SH-SY5Y (cell line): ENCODE results near the gene CHM.
A peak's percentile ranks its signal among the peaks of the same experiment; 100 is the strongest.

Source experiments
- GATA2 ChIP-seq: IDR thresholded peaks from 2 replicates; pipeline ENCODE4 v1.6.1; 2011; ENCODE audit warnings: mild to moderate bottlenecking, low read depth, low read length
- GATA3 ChIP-seq: IDR thresholded peaks from 2 replicates; pipeline ENCODE4 v1.6.1; 2011; ENCODE audit warnings: low read depth, mild to moderate bottlenecking, low read length, moderate library complexity

Gene CHM, protein sequence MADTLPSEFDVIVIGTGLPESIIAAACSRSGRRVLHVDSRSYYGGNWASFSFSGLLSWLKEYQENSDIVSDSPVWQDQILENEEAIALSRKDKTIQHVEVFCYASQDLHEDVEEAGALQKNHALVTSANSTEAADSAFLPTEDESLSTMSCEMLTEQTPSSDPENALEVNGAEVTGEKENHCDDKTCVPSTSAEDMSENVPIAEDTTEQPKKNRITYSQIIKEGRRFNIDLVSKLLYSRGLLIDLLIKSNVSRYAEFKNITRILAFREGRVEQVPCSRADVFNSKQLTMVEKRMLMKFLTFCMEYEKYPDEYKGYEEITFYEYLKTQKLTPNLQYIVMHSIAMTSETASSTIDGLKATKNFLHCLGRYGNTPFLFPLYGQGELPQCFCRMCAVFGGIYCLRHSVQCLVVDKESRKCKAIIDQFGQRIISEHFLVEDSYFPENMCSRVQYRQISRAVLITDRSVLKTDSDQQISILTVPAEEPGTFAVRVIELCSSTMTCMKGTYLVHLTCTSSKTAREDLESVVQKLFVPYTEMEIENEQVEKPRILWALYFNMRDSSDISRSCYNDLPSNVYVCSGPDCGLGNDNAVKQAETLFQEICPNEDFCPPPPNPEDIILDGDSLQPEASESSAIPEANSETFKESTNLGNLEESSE

DNA sequence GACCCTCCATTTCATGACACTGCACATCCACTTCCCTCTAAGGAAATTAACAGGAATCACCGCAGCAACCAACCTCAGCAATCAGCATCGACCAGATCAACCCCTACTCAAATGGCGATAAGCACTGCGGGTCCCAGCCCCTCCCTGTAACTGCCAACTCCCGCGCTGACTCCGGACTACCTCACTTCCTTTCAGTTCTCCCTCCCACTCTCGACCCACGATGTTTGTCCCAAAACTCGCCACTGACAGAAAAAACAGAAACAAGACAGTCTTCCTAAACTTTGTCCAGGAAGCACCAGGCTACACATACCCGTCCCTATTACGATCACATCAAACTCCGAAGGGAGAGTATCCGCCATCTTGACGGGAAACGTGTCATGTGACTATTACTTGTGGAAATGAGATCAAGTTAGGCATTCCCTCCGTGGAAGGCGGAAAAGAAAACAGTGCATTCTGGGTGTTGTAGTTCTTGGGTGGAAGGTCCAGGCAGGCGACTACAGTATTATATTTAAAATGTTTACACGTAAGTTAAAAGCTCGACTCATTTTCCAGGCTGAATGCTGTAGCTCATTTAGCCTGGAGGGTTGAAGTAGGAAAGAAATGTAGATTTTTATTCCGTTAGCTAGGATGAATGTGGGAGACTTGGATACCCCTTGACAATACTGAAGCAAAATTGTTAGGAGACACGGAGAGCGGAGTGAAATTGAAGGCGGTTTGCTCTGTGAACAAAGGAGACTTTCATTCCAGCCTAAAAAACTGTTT, at the start of gene CHM:
Gene CHM (minus strand): TSS at position 385 of the 762 bp plus-strand sequence. CDS start 26 bp downstream, at position 359.
- TF ChIP-seq GATA2 = peak; percentile 65
- TF ChIP-seq GATA3 = no peak

DNA sequence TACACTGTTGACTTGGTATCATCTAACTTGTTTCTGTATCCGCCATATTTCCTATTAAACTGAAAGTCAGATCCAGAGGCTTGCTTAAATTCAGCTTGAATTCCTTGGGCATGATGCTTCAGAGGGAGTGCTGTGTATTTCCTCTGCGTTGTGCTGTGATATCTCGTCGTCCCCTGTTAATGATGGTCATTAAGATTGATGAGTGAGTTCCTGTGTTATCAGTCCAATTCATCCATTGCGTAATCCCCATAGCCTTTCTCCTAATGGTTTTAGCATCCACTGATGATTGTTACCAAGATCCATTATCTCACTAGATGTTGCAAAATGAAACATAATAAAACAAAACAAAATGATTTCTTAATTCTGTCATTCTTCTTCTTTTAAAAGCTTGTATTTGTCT, 31.3 kb upstream of the CHM start:
- TF ChIP-seq GATA2 (no peak), GATA3 (no peak)

DNA sequence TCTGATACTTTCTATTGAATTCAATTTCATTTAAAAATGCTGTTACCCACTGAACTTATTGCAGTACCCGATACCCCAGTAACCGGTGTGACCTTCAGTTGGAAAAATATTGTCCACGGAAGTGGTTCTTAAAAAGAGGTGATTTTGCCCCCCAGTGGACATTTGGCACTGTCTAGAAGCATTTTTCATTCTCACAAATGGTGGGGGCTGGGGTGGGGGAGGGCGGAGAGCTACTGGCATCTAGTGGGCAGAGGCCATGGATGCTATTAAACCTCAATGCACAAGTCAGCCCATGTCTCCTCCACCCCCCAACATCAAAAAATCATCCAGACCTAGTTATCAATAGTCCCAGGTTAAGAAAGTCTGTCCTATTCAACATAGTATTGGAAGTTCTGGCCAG, 19.6 kb upstream of the CHM start:
- no peak for TF ChIP-seq GATA3
- TF ChIP-seq GATA2 = no peak

DNA sequence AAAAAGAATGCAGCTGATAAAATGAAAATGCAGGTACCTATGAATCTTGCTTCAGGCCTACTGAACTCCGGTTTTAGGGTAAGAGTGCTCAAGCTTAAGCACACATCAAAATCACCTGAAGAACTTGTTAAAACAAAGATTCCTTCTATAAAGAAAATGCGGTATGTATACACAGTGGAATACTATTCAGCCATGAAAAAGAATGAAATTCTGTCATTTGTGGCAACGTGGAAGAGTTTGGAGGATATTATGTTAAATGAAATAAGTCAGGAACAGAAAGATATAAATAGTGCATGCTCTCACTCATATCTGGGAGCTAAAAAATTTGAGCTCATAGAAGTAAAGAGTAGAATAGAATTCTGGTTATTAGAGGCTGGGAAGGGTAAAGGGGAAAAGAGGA, 14.0 kb upstream of the CHM start:
- TF ChIP-seq GATA3 = no peak
- no peak for TF ChIP-seq GATA2

DNA sequence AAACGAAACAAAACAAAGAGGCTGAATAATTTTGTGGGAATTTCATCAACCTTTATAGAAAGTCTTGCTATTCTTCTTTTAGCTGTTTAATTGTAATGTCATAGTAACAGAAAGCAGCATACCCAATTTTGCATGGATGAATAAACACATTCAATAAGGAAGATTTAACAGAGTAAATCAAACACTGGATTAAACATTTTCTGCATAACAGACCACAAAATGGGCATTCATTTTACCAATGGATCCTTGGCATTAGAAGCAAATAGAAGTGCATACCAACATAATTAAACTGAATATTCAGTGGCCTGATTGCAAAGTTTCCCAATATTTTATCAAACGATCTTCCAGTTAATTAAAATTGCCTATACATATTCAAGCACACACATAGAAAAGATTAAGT, 4.4 kb upstream of the CHM start:
- no peak for TF ChIP-seq GATA2
- TF ChIP-seq GATA3 = no peak

DNA sequence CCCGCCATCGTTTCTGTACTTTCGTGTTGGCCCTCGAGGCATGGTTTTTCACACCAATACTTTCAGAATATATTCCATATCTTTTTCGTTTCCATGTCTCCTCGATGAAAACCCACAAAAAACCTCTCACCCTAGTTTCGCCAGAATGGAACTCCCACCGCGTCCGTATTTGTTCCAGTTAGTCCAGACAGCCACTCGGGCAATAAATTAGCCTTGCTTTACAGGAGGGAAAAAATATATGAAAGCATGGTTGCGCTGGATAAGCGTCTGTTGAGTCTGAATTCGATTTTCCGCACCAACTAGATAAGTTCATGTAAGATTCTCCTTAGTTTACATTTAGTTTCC, 550 bp upstream of the CHM start:
- TF ChIP-seq GATA2 = no peak
- TF ChIP-seq GATA3 = no peak

DNA sequence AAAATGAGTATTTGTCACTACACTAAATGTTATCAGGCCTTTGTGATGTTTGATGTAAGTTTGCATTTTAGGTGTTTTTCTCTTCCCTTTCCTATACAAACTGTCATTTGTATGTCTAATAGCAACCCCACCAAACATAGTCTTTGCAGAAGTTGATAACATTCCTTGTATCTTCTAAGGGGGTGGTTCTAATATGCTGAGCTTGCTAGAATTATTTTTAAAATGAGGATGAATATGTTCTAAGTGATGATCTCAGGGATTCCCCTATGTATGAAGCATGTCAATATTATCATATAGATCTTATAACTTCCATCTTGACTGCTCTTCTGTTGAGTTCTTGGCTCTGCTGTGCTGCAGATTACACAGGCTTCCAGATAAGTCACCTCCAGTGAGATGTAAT, 3.1 kb downstream of the CHM start:
- TF ChIP-seq GATA3 (no peak), GATA2 (no peak)

DNA sequence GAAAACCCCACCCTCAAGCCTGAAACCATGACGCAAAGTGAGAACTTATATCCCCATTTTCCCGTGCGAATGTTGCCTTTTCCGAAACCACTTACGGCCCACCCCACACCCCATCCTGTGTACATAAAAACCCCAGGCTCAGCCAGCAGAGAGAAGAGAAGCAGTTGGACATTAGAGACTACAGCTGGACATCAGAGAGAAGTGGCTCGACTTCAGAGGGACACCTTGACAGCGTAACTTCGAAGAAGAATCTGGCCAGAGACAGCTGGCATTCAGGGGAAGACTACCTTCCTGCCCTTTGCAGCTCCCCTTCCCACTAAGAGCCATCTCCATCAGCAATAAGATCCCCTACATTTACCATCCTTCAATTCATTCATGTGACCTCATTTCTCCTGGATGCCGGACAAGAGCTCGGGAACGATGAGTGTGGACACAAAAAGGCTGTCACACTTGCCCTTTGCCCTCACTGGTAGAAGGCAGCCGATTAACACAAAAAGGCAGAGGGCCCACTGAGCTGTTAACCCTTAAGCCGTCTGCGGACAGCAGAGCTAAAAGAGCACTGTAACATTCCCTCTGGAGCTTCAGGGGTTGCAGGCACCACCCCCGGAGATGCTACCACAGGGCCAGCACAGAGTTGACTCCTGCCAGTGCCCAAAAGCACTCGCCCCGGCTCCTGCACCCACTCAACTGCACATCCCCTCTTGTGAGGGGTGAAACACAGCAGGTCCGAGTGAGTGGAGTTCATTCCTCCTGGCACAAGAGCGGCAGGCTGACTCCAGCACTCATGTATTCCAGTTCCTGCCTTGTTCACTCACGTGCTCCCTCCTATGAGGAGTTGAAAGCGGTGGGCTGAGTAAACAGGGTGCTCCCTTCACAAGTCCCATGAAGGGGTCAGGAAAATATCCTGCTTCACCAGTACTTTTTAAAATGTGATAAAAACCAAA, 7.5 kb downstream of the CHM start:
- TF ChIP-seq GATA3 (no peak), GATA2 (no peak)

DNA sequence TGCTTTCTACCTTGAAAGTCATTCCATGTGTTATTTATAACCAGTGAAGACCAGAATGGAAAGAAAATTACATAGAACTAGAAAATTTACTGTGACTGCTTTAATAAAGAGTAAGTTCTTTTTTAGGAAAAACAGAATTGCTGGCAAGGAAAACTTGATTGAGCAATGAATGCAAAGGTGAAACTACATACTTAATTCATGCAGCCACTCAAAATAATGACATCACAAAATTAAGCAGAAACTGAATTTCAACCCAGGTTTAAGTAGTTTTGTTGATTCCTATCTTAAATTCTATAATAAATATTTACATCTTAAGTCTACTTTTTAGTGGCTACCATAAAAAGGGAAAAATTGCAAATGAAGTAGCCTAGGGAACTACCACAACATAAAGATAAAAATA, 14.0 kb downstream of the CHM start:
- TF ChIP-seq GATA2 (no peak), GATA3 (no peak)

DNA sequence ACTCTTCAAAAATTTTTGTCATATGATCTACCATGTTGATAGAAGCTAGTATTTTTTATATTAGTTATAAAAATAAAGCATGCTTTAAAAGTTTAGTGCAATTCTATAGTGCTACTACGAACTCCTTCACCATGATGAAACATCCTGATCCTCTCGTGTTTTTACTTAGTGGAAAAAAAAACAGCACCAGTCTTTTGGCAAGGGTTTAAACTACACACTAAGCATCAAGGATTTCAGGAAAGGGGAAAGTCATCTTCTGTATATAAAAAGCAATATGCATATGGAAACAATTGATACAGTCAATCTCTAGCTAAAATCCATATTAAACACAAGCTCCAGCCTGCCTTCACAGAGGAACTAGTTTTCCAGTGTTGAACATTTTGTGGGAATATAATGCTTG, 18.7 kb downstream of the CHM start:
- no peak for TF ChIP-seq GATA3
- TF ChIP-seq GATA2 = no peak

DNA sequence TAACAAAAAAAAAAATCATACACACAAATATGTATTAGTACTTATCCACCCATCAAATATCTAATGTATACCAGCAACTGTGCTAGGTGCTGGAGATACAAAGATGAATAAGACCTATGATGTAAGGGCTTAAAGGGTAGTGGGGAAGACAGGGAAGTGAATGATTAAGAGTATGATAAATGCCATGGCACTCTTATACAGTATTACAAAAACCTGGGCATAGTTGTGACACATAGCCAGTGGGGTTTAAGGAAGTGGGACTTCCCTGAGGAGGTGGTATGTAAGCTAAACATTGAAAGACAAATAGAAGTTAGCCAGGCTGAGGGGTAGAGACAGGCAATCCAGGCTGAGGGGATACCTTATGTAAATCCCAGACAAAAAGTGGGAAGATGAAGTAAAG, 23.5 kb downstream of the CHM start:
- TF ChIP-seq GATA2 (no peak), GATA3 (no peak)

DNA sequence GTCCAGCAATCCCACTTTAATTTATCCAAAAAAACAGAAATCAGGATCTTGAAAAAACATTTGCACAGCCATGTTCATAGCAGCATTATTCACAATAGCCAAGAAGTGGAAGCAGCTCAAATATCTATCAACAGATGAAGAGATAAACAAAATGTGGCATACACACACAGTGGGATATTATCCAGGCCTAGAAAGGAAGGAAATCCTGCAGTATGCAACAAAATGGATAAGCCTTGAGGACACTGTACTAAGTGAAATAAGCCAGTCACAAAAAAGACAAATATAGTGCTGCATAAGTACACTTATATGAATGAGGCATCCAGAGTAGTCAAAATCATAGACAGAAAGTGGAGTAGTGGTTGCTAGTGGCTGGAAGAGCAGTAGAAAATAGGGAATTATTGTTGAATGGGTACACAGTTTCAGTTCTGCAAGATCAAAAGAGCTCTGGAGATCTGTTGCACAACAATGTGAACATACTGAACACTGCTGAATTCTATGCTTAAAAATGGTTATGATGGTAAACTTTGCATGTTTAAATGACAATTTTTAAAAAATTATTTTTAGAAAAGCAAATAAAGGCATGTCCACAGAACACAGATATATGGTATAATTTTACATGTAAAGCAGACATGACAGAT, 25.6 kb downstream of the CHM start:
- TF ChIP-seq GATA3 (no peak; the same call in 1 of the 2 replicates), GATA2 (peak; percentile 28; the same call in 1 of the 2 replicates)

DNA sequence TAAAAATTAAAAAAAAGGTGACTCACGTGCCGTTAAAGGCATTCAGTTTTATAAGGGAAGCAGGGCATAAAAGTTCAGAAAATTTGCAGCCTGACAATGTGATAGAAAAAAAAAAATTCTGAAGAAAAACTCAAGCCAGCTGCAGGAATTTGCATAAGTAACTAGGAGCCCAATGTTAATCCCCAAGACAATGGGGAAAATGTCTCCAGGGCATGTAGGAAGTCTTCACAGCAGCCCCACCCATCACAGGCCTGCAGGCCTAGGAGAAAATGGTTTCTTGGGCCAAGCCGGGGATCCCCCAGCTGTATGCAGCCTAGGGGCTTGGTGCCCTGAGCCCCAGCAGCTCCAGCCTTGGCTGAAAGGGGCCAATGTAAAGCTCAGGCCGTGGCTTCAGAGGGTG, 31.2 kb downstream of the CHM start:
- TF ChIP-seq GATA2 = no peak
- TF ChIP-seq GATA3 = no peak
